Mesothelial cell of epicardium (in vitro differentiated cells): Measurements from ENCODE around the gene ZFYVE1. TPM values are rescaled to one million over a fixed set of nuclear protein-coding genes. Genes with fewer than 3 reads are reported as not detected.
"Not testable (repeated sequence)": the region's sequence is repeated elsewhere in the genome, so short reads cannot be mapped to it uniquely, and the experiment has no call there.

Source experiments
- DNase-seq, 2 experiments: peaks; one replicate each; pipeline ENCODE4 v3.0.0; 2021; ENCODE audit warnings: low spot score in 2 of 2; ENCODE audit not compliant: unreplicated experiment in 2 of 2
- H3K27ac Mint-ChIP-seq: 2 replicates; pipeline ENCODE4 v1.8.0; 2021; ENCODE audit warnings: mixed read lengths
- H3K27me3 Mint-ChIP-seq: 2 replicates; pipeline ENCODE4 v1.8.0; 2021; ENCODE audit warnings: low read depth, mixed read lengths
- H3K36me3 Mint-ChIP-seq: 2 replicates; pipeline ENCODE4 v1.8.0; 2021; ENCODE audit warnings: mixed read lengths
- H3K4me1 Mint-ChIP-seq: 2 replicates; pipeline ENCODE4 v1.8.0; 2021; ENCODE audit warnings: mixed read lengths
- H3K4me3 Mint-ChIP-seq: 2 replicates; pipeline ENCODE4 v1.8.0; 2021; ENCODE audit warnings: mild to moderate bottlenecking, moderate library complexity, mixed read lengths
- H3K9me3 Mint-ChIP-seq: 2 replicates; pipeline ENCODE4 v1.8.0; 2021; ENCODE audit warnings: mixed read lengths
- total RNA-seq: library from RNA; stranded (reverse); gene quantifications from 3 replicates; pipeline ENCODE4 v1.2.1, GENCODE V29; 2021
- TF ChIP-seq, protein P1 (sequence below): fragments of 200-600 bp; sonication (generic); IDR thresholded peaks from one replicate; pipeline ENCODE4 v1.5.0; 2021; ENCODE audit warnings: antibody characterized with exemption; ENCODE audit not compliant: unreplicated experiment

ZFYVE1 gene
- total RNA-seq, 1 donor from 2014 or later = 21.4 TPM

GRCh38 chr14:73057944-73058223 is 31.0 kb upstream of the ZFYVE1 start:
- TF ChIP-seq, protein P1, sequence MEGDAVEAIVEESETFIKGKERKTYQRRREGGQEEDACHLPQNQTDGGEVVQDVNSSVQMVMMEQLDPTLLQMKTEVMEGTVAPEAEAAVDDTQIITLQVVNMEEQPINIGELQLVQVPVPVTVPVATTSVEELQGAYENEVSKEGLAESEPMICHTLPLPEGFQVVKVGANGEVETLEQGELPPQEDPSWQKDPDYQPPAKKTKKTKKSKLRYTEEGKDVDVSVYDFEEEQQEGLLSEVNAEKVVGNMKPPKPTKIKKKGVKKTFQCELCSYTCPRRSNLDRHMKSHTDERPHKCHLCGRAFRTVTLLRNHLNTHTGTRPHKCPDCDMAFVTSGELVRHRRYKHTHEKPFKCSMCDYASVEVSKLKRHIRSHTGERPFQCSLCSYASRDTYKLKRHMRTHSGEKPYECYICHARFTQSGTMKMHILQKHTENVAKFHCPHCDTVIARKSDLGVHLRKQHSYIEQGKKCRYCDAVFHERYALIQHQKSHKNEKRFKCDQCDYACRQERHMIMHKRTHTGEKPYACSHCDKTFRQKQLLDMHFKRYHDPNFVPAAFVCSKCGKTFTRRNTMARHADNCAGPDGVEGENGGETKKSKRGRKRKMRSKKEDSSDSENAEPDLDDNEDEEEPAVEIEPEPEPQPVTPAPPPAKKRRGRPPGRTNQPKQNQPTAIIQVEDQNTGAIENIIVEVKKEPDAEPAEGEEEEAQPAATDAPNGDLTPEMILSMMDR = no peak
- peaks cover 2% of the 10 kb centered on the region for H3K36me3 Mint-ChIP-seq

DNA sequence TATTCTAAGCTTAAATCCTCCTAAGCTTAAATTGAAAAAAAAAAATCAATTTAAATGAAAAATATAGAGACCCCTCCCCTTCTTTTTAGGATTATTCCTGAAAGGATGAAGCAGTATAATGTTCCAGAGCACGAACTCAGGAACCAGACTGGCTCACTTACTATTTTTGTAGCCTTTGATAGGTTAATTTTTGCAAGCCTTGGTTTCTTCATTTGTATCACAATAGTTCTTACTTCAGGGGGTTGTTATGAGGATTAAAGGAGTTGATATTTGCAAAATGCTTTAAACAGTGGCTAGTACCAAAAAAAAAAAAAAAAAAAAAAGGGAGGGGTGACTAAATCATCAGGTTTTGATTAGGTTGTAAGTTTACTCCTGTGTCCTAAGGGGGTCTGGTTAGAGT is 28.3 kb upstream of the ZFYVE1 start:
- no peak for DNase-seq

More at GRCh38 chr14:73057944-73058223, 31.0 kb upstream of the ZFYVE1 start:
- H3K9me3 Mint-ChIP-seq = no peaks in the 10 kb centered on the region
- H3K4me1 Mint-ChIP-seq = peaks cover 31% of the 10 kb centered on the region
- no peaks in the 10 kb centered on the region for H3K27me3 Mint-ChIP-seq
- no peak for DNase-seq
- H3K27ac Mint-ChIP-seq = no peak overlapping the region
- H3K4me3 Mint-ChIP-seq = no peak overlapping the region

DNA sequence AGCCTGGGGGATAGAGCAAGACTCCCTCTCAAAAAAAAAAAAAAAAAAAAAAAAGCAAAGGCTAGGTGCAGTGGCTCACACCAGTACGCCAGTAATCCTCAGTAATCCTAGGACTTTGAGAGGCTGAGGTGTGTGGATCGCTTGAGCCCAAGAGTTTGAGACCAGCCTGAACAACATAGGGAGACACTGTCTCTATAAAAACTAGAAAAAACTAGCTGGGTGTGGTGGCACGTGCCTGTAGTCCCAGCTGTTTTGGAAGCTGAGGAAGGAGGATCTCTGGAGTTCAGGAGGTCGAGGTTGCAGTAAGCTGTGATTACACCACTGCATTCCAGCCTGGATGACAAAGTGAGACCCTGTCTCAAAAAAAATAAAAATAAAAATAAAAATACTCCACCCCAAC is 22.5 kb upstream of the ZFYVE1 start:
- H3K36me3 Mint-ChIP-seq = no peaks in the 10 kb centered on the region
- TF ChIP-seq, protein P1 = no peak
- no peaks in the 10 kb centered on the region for H3K9me3 Mint-ChIP-seq
- H3K4me1 Mint-ChIP-seq = no peaks in the 10 kb centered on the region
- DNase-seq = no peak
- no peak overlapping the region for H3K4me3 Mint-ChIP-seq
- H3K27ac Mint-ChIP-seq = no peak overlapping the region
- no peaks in the 10 kb centered on the region for H3K27me3 Mint-ChIP-seq

More for the DNA sequence above, 28.3 kb upstream of the ZFYVE1 start:
- Mint-ChIP-seq H3K36me3 (no peaks in the 10 kb centered on the region), H3K4me1 (peaks cover 11% of the 10 kb centered on the region), H3K9me3 (no peaks in the 10 kb centered on the region), H3K4me3 (no peak overlapping the region), H3K27ac (no peak overlapping the region), H3K27me3 (no peaks in the 10 kb centered on the region)
- TF ChIP-seq, protein P1 = no peak

DNA sequence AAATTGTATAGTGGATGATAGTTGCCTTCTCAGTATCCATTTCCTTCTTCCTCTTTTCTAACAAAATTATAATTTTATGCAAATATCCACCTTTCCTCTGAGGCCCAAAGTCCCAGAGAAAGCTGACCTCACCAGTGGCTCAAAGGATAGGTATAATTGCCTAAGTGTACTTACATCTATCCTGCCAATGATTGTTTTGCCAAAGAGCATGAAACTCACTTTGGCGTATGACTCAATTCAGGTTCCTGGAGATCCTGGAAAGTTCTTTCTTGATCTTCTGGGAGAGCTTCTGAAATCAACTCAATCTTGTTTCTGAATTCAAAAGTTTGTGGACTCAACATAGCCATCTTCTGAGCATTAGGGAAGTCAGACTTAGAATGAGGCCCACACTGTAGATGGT is 20.9 kb upstream of the ZFYVE1 start:
- Mint-ChIP-seq H3K36me3 (no peaks in the 10 kb centered on the region), H3K4me1 (no peaks in the 10 kb centered on the region), H3K4me3 (no peak overlapping the region), H3K27me3 (no peaks in the 10 kb centered on the region), H3K9me3 (no peaks in the 10 kb centered on the region), H3K27ac (no peak overlapping the region)
- DNase-seq = no peak
- TF ChIP-seq, protein P1 = no peak

DNA sequence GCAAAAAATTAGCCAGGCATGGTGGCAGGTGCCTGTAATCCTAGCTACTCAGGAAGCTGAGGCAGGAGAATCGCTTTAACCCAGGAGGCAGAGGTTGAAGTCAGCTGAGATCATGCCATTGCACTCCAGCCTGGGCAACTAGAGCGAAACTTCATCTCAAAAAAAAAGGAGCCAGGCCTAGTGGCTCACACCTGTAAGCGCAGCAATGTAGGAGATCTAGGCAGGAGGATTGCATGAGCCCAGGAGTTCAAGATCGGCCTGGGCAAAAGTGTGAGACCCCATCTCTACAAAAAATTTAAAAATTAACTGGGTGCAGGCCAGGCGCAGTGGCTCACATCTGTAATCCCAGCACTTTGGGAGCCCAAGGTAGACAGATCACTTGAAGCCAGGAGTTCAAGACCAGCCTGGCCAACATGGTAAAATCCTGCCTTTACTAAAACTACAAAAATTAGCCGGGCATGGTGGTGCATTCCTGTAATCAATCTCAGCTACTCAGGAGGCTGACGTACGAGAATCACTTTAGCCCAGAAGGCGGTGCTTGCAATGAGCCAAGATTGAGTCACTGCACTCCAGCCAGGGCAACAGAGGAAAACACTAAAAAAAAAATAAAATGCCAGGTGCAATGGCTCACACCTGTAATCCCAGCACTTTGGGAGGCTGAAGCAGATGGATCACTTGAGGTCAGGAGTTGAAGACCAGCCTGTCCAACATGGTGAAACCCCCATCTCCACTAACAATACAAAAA is 10.0 kb upstream of the ZFYVE1 start:
- DNase-seq, H3K36me3 Mint-ChIP-seq: not testable (repeated sequence)

DNA sequence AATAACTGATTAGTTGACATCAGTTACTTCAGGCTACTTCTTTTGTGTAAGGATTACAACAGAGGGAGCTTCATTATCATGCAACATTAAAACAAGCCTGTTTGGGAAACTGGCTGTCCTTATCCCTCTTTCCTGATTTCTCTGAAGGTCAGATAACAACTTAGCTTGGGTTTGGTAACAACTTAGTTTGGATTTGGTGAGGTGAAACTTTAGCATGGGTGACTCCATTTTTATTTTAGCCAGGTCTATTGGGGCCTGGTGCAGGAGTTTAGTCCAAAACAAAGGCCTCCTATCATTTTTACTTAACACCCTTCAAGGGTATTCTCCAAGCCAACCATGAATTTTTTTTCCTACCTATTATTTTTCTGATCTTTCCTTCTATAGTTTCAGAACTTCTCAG is 1.1 kb upstream of the ZFYVE1 start:
- H3K9me3 Mint-ChIP-seq = no peaks in the 10 kb centered on the region
- peaks cover 7% of the 10 kb centered on the region for H3K36me3 Mint-ChIP-seq
- no peak for DNase-seq
- TF ChIP-seq, protein P1 = no peak
- H3K4me3 Mint-ChIP-seq = peak overlapping the region; percentile 96
- no peaks in the 10 kb centered on the region for H3K27me3 Mint-ChIP-seq
- H3K27ac Mint-ChIP-seq = no peak overlapping the region
- peaks cover 10% of the 10 kb centered on the region for H3K4me1 Mint-ChIP-seq

More for the DNA sequence above, 10.0 kb upstream of the ZFYVE1 start:
- H3K27me3 Mint-ChIP-seq, H3K27ac Mint-ChIP-seq, H3K4me1 Mint-ChIP-seq, H3K4me3 Mint-ChIP-seq, H3K9me3 Mint-ChIP-seq: not testable (repeated sequence)
